Naive thymus-derived CD8-positive, alpha-beta T cell (primary cell): ENCODE measurements around the gene CCDC197. TPM values are rescaled to one million over a fixed set of nuclear protein-coding genes. Genes with fewer than 3 reads are reported as not detected.

Source experiments
- ATAC-seq, 2 donors: fragments of 150-1000 bp; cut with Tn5 transposase in 1 of 2; sonication (Bioruptor Pico), chemical (Tn5 transposase) in 1 of 2; 1 replicate in 1 of 2; 2 replicates in 1 of 2; pipeline ENCODE4 v1.10.0; 2021; ENCODE audit warnings: mild to moderate bottlenecking in 2 of 2, moderate library complexity in 2 of 2
- POLR2A ChIA-PET: fragments of 350-600 bp; sonication (Branson Sonifier 250); formaldehyde crosslinking; loops from one replicate; lab custom pipeline; 2021; ENCODE audit warnings: antibody characterized with exemption; lab: Charles Lee
- DNase-seq, 10 donors: peaks; one replicate each; pipeline versions ENCODE4 v3.0.0 to v3.0.0-alpha.2; 2020 to 2022
- H3K27ac Mint-ChIP-seq, 10 donors: one replicate each; pipeline ENCODE4 v1.8.0; 2020 to 2022; ENCODE audit warnings: mild to moderate bottlenecking in 10 of 10, mixed read lengths in 10 of 10, moderate library complexity in 4 of 10, inconsistent platforms in 1 of 10
- H3K27me3 Mint-ChIP-seq, 5 donors: one replicate each; pipeline ENCODE4 v1.8.0; 2021 to 2022; ENCODE audit warnings: mixed read lengths in 5 of 5
- H3K36me3 Mint-ChIP-seq, 3 donors: one replicate each; pipeline ENCODE4 v1.8.0; 2020 to 2022; ENCODE audit warnings: mixed read lengths in 3 of 3, mild to moderate bottlenecking in 2 of 3, inconsistent platforms in 1 of 3
- H3K4me1 Mint-ChIP-seq, 4 donors: one replicate each; pipeline ENCODE4 v1.8.0; 2021 to 2022; ENCODE audit warnings: mixed read lengths in 4 of 4
- H3K4me3 Mint-ChIP-seq, 10 donors: one replicate each; pipeline ENCODE4 v1.8.0; 2020 to 2022; ENCODE audit warnings: mild to moderate bottlenecking in 10 of 10, mixed read lengths in 10 of 10, moderate library complexity in 6 of 10, inconsistent platforms in 1 of 10
- H3K9me3 Mint-ChIP-seq, 9 donors: one replicate each; pipeline ENCODE4 v1.8.0; 2020 to 2022; ENCODE audit warnings: mixed read lengths in 9 of 9, mild to moderate bottlenecking in 3 of 9, inconsistent platforms in 1 of 9, moderate library complexity in 1 of 9
- polyA plus RNA-seq, 3 donors: library from polyadenylated mRNA; unstranded; fragments of 300-500 nt; fragmentation: Illumina TruSeq; gene quantifications; one replicate each; pipeline ENCODE4 v1.2.3, GENCODE V29; 2021
- total RNA-seq, 8 experiments: library from RNA in 2 of 8; stranded (reverse) in 2 of 8; gene quantifications; one replicate each; pipeline ENCODE4 v1.2.3 and lab custom pipeline; 2021 to 2026

Gene CCDC197
- total and polyA plus RNA-seq, 5 experiments from 2014 or later = not detected

DNA sequence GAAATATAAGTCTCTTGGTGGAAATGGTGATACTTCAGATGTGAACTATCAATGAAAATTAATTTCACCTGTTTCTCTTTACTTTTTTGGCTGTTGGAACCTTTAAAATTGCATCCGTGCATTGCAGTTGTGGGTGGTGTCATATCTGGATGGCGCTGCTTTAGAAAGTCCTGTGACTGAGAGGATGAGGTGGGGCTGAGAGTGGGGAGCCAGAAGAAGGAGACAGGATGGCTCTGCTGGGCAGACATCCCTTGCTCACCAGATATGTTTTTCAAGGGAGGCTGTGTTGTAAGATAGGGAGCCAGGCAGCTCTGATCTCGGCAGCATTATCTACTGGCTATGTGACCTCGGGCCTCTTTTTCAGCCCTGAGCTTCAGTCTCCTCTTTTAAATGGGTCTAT, 33.4 kb upstream of the CCDC197 start:
- no peak for DNase-seq
- Mint-ChIP-seq H3K9me3 (peaks cover 0 to 6% (median 0%) of the 10 kb centered on the region in 9 donors), H3K4me1 (peaks cover 34 to 95% (median 50%) of the 10 kb centered on the region in 4 donors), H3K27ac (peak overlapping the region in 7 of 10 donors; percentile 29 to 96 (median 87)), H3K36me3 (no peaks in the 10 kb centered on the region), H3K27me3 (no peaks in the 10 kb centered on the region), H3K4me3 (peak overlapping the region in 6 of 10 donors; percentile 46 to 78 (median 52))
- POLR2A ChIA-PET = interaction anchor here (1.0 to 2.5 kb wide), 5 partner anchors 12 to 24 kb away, joined by 3 to 9 read pairs (median 6); no protein-coding TSS in a partner anchor
- no peak for ATAC-seq

DNA sequence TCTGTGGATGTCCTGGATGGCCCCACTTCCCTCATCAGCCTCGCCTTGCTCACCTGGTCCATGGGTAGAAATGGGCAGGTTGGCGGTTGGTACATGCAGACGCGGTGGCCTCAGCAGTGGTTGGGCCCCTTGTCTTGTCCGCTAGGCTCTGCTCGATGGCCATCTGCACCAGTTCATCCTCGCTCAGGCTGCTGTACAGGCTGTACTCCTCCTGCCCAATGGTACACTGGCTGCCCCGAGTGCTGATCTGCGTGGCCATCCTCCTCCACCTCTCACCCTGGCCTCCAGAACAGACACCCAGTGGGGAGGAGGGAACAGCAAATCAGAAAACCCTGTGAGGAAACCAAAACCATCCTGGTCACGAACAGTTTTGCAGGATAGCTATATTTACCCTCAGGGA, 32.8 kb upstream of the CCDC197 start:
- DNase-seq (no peak), ATAC-seq (no peak)
- H3K9me3 Mint-ChIP-seq = peaks cover 0 to 6% (median 0%) of the 10 kb centered on the region in 9 donors
- H3K27me3 Mint-ChIP-seq = no peaks in the 10 kb centered on the region
- peak overlapping the region in 3 of 10 donors; percentile 2 to 50 (median 37) for H3K27ac Mint-ChIP-seq
- POLR2A ChIA-PET = interaction anchor here (1.4 to 2.5 kb wide), 3 partner anchors 12 to 24 kb away, joined by 3 to 9 read pairs (median 6); no protein-coding TSS in a partner anchor
- no peak overlapping the region for H3K4me3 Mint-ChIP-seq
- peaks cover 34 to 95% (median 46%) of the 10 kb centered on the region in 4 donors for H3K4me1 Mint-ChIP-seq
- no peaks in the 10 kb centered on the region for H3K36me3 Mint-ChIP-seq

DNA sequence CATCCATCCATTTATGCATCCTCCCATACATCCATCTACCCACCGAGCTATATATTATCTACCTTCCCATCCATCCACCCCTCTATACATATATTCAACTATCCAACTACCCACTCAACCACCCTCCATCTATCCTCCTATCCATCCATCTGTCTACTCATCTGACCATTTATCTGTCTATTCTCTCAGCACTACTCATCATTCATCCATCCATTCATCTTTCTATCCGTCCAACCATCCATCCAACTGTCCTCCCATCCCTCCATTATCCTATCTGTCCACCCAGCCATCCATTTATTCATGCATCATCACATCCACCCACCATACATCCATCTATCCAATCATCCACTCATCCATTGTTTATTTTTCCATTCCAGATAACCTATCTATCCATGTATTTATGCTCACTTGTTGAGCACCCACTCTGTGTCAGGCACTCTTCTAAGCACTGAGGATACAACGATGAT, 32.2 kb upstream of the CCDC197 start:
- Mint-ChIP-seq H3K9me3 (peaks cover 0 to 6% (median 0%) of the 10 kb centered on the region in 9 donors), H3K36me3 (no peaks in the 10 kb centered on the region), H3K27ac (peak overlapping the region in 4 of 10 donors; percentile 2 to 37 (median 24)), H3K27me3 (no peaks in the 10 kb centered on the region), H3K4me3 (peak overlapping the region in 1 of 10 donors; percentile 37), H3K4me1 (peaks cover 30 to 91% (median 41%) of the 10 kb centered on the region in 4 donors)
- ATAC-seq = no peak
- no peak for DNase-seq
- POLR2A ChIA-PET = interaction anchor here (0.7 to 2.5 kb wide), 2 partner anchors 8 to 13 kb away, joined by 3 to 6 read pairs; no protein-coding TSS in a partner anchor

DNA sequence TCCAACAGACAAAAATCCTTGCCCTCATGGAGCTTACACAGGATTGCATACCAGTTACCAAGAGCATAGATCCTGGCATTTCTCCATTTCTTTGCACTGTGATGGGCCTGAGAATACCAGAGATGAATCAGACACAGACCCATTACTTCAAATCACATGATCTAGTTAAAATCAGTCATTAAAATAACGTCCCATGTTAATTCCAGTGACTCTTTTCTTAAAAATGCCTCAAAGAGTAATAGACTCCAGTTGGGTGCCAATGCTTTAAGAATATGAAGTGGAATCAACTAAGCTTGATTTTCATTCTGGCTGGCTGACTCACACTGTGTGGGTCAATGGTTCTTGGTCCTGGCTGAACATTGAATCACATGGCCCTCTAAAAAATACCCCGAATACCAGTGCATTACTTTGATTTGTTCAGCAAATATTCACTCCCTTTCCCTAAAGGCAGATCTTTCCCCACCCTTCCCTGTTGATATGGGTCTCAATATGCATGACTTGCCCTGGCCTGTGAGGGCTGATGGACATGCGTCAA, 31.7 kb upstream of the CCDC197 start:
- H3K27ac Mint-ChIP-seq = peak overlapping the region in 2 of 10 donors; percentile 26 to 37
- H3K4me3 Mint-ChIP-seq = no peak overlapping the region
- no peaks in the 10 kb centered on the region for H3K27me3 Mint-ChIP-seq
- H3K4me1 Mint-ChIP-seq = peaks cover 28 to 91% (median 38%) of the 10 kb centered on the region in 4 donors
- H3K9me3 Mint-ChIP-seq = peaks cover 0 to 6% (median 0%) of the 10 kb centered on the region in 9 donors
- POLR2A ChIA-PET = interaction anchor here (0.7 kb wide), 1 partner anchor 9 kb away, joined by 3 read pairs; no protein-coding TSS in a partner anchor
- no peaks in the 10 kb centered on the region for H3K36me3 Mint-ChIP-seq
- ATAC-seq (no peak), DNase-seq (no peak)

- ATAC-seq (no peak), DNase-seq (no peak)
- Mint-ChIP-seq H3K4me1 (peaks cover 27 to 92% (median 41%) of the 10 kb centered on the region in 4 donors), H3K9me3 (peaks cover 0 to 6% (median 0%) of the 10 kb centered on the region in 9 donors), H3K27me3 (no peaks in the 10 kb centered on the region), H3K27ac (peak overlapping the region in 1 of 10 donors; percentile 53), H3K4me3 (no peak overlapping the region), H3K36me3 (no peaks in the 10 kb centered on the region)
- POLR2A ChIA-PET = no interaction called here
Measured at GRCh38 chr14:93965946-93966474, 31.1 kb upstream of the CCDC197 start.

DNA sequence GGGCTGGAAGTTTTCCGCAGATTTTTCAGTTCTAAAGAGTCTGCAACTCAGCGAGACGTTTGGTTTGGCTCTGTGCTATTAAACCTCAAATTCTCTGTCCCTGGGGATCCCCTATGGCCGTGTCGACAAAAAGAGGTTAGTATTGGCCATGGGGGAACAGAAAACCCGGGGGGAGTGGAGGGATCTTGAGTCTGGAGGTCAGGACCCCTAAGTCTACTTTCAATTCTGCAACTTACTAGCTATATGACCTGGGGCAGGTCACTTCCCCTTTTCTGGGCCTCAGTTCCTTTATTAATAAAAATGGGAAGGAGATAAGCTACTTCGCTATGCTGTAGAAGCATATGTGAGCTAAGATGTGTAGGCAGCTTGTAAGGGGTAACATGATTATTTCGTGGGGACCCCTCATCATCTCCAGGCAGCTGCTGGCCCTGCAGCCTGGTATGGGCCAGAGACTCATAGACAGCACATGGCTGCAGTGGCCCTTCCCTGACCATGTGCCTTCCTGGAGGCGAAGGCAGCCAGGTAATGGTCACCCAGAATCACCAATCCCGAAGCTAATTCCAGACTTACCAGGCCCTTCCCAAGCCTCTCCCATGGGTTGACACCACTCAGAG, 29.4 kb upstream of the CCDC197 start:
- no peak for DNase-seq
- H3K4me1 Mint-ChIP-seq = peaks cover 20 to 84% (median 36%) of the 10 kb centered on the region in 4 donors
- no peak overlapping the region for H3K27ac Mint-ChIP-seq
- H3K9me3 Mint-ChIP-seq = peaks cover 0 to 6% (median 0%) of the 10 kb centered on the region in 9 donors
- peak overlapping the region in 1 of 10 donors; percentile 19 for H3K4me3 Mint-ChIP-seq
- no peaks in the 10 kb centered on the region for H3K27me3 Mint-ChIP-seq
- POLR2A ChIA-PET = interaction anchor here (0.5 to 2.3 kb wide), 3 partner anchors 9 to 32 kb away, joined by 3 to 8 read pairs (median 3); no protein-coding TSS in a partner anchor
- no peaks in the 10 kb centered on the region for H3K36me3 Mint-ChIP-seq
- no peak for ATAC-seq

DNA sequence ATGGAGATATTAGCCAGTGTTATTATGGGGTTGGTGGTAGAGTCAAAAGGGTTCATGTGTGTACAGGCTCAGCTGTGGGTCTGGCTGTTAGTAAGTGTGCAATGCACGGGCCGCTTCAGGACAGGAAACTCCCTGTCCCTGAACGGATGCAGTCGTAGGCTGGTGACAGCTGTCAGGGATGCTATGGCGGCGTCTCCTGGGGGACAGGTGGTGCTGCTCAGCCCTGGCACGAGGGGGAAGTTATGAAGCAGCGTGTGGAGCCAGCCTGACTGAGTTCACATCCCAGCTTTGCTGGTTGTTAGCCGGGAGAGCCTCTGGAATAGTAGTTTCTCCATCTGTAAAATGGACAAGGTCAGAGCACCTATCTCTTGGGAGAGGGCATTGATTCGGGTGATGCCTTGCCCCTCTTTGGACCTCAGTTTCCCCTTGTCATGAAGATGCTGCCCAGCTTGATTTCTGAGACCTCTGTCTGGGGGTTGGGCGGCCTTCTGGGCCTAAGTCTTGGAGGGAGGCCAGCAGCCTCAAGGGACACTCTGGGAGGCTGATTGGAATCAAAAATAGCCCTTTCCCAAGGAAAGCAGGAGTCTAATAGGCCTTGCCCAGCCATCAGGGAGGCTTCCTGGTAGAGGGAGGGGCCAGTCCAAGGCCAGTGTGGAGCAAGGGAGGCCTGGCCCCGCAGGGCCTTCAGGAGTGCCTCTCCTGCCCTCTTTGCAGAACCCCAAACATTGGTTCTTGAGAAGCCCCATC, 27.8 kb upstream of the CCDC197 start:
- Mint-ChIP-seq H3K36me3 (no peaks in the 10 kb centered on the region), H3K4me3 (peak overlapping the region in 3 of 10 donors; percentile 28 to 55 (median 45)), H3K9me3 (peaks cover 0 to 6% (median 0%) of the 10 kb centered on the region in 9 donors), H3K27me3 (peaks cover 0 to 5% (median 0%) of the 10 kb centered on the region in 5 donors), H3K27ac (peak overlapping the region in 2 of 10 donors; percentile 10 to 45), H3K4me1 (peaks cover 11 to 69% (median 24%) of the 10 kb centered on the region in 4 donors)
- DNase-seq (no peak), ATAC-seq (no peak)
- POLR2A ChIA-PET = interaction anchor here (2.3 kb wide), 2 partner anchors 10 to 29 kb away, joined by 8 to 25 read pairs; no protein-coding TSS in a partner anchor

GRCh38 chr14:93970585-93970964, 26.5 kb upstream of the CCDC197 start:
- H3K4me1 Mint-ChIP-seq = peaks cover 8 to 57% (median 24%) of the 10 kb centered on the region in 4 donors
- H3K4me3 Mint-ChIP-seq = peak overlapping the region; percentile 80 to 93 (median 88)
- H3K9me3 Mint-ChIP-seq = peaks cover 0 to 4% (median 0%) of the 10 kb centered on the region in 9 donors
- H3K36me3 Mint-ChIP-seq = peaks cover 0 to 2% (median 0%) of the 10 kb centered on the region in 3 donors
- peak overlapping the region; percentile 22 to 90 (median 72) for H3K27ac Mint-ChIP-seq
- DNase-seq (peak; percentile 39 to 83 (median 60)), ATAC-seq (peak; percentile 96)
- POLR2A ChIA-PET = interaction anchor here (0.6 to 2.3 kb wide), 5 partner anchors 10 to 158 kb away, joined by 3 to 25 read pairs (median 4); no protein-coding TSS in a partner anchor
- peaks cover 0 to 8% (median 1%) of the 10 kb centered on the region in 5 donors for H3K27me3 Mint-ChIP-seq

DNA sequence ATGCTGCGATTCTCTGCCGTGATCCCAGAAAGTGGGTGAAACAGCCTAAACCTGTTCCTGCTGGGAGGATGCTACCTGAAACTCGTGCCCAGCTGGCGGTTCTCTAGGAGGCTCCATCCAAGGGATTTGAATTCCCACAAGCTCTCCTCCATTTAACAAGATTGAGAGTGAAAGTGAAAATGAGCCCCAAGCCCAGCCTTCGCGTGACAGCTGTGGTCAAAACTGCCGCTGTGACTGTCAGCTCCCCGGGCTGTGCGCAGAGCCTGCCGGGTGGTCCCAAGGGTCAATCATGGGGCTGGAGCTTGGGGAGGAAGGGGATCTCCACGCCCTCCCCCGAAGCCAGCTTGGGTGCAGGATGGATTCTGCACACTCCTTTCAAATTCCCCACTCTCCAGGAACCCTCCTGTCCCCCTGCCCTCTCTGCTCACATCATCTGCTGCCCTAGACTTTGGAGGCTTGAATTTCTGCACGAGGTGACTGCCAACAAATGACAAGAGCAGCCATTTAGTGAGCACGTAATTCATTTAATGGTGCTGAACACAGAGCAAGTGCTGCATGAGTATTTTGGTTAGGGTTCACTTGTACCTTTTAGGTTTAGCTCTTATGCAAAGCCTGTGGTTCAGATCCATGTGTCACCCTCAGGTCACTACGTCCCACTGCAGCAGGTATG, 26.0 kb upstream of the CCDC197 start:
- Mint-ChIP-seq H3K9me3 (peaks cover 0 to 8% (median 5%) of the 10 kb centered on the region in 9 donors), H3K27ac (peak overlapping the region; percentile 22 to 90 (median 72)), H3K4me3 (peak overlapping the region; percentile 80 to 93 (median 88)), H3K4me1 (peaks cover 13 to 57% (median 29%) of the 10 kb centered on the region in 4 donors), H3K36me3 (peaks cover 0 to 4% (median 3%) of the 10 kb centered on the region in 3 donors), H3K27me3 (peaks cover 1 to 13% (median 5%) of the 10 kb centered on the region in 5 donors)
- ATAC-seq (peak; percentile 65 to 69), DNase-seq (peak in 2 of 10 donors; percentile 32 to 35)
- POLR2A ChIA-PET = interaction anchor here (0.5 to 2.3 kb wide), 5 partner anchors 11 to 157 kb away, joined by 3 to 25 read pairs (median 7); no protein-coding TSS in a partner anchor

DNA sequence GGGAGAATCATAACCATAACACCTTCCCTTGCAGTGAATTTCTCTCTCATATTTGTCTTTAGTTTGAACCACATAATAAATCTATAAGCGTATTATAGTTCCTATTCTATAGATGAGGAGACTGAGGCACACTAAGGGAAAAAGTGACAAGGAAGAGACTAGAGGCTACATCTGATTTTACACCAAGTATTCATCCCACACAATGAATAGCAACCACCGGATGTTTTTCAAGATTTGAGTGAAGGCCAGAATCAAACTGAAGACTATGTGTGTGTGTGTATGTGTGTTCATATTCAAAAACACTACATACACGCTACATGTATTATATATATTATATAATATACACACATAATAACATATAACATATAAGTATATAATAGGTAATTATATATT, 25.5 kb upstream of the CCDC197 start:
- POLR2A ChIA-PET = interaction anchor here (0.5 to 2.3 kb wide), 3 partner anchors 11 to 32 kb away, joined by 7 to 25 read pairs (median 12); no protein-coding TSS in a partner anchor
- Mint-ChIP-seq H3K4me1 (peaks cover 14 to 58% (median 34%) of the 10 kb centered on the region in 4 donors), H3K9me3 (peaks cover 1 to 13% (median 10%) of the 10 kb centered on the region in 9 donors), H3K36me3 (peaks cover 0 to 6% (median 6%) of the 10 kb centered on the region in 3 donors), H3K27ac (peak overlapping the region in 4 of 10 donors; percentile 4 to 85 (median 37)), H3K27me3 (peaks cover 1 to 15% (median 6%) of the 10 kb centered on the region in 5 donors), H3K4me3 (peak overlapping the region; percentile 80 to 93 (median 88))
- ATAC-seq (no peak), DNase-seq (no peak)
